HL-60/S4 treated with retinoic acid at 250 ng/mL for 4 days and 3 days (cell line): ENCODE results near the gene PDE4DIP.
"Not testable (repeated sequence)": the region's sequence is repeated elsewhere in the genome, so short reads cannot be mapped to it uniquely, and the experiment has no call there.

Source experiments
- in situ Hi-C: fragments of 300-500 bp; cut with MboI; formaldehyde crosslinking; loops from 2 replicates; pipeline ENCODE4 v1.7.0; 2022; ENCODE audit warnings: low sequenced_read_pairs

Gene PDE4DIP

GRCh38 chr1:148969126-148969525 lies 124.9 kb downstream of the PDE4DIP start:
- in situ Hi-C loops = not testable (repeated sequence)

DNA sequence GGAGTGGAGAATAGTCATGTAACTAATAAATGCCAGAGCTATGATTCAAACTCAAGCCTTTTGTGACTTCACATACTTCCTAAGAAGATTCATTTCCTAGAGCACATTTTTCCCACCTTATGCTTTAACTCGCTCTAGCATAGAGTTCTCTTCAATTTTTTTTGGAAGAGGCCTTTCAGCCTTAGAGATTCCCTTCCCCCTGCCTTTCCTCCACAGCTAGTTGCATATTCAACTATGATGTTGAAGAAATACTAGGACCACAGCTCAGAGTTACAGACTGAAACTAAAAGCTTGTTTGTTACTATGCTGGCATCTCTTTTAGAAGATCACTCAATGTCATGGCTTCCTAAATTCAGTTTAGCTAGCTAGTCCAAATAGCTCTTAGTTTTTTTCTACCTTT lies 131.2 kb downstream of the PDE4DIP start:
- in situ Hi-C loops = not testable (repeated sequence)

DNA sequence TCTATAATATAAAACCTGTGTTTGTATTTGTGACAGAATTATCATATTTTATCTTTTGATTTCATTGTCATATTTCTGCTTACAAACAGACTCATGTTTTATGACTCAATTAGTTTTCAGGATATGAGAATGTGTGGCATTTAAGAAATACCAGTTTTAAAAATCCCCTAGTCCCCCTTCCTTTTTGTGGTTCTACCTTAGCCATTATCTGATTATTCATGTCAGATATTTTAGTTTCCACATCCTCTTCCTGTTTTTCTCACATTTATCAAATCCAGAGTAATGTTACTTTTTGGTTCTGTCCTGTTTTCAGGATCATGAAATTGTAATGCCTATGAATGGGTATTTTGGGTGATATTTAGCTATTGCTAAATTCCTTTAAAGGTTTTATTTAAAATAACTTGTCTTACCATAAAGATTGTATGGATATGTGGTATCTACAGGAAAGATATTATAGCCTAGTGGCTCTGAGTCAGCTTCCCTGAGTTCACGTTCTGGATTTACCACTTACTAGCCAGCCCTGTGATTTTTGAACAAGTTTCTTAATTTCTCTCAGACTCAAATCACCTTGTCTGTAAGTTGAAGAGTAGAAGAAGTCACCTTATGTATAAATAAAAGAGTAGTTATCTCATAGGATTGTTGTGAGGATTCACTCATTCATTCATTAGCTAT lies 131.8 kb downstream of the PDE4DIP start:
- in situ Hi-C loops = not testable (repeated sequence)

- in situ Hi-C loops = not testable (repeated sequence)
Measured at GRCh38 chr1:148977785-148978184, 133.6 kb downstream of the PDE4DIP start.

- in situ Hi-C loops = not testable (repeated sequence)
Measured at GRCh38 chr1:148989378-148989777, 145.2 kb downstream of the PDE4DIP start.

- in situ Hi-C loops = not testable (repeated sequence)
Measured at GRCh38 chr1:148990233-148990788, 146.1 kb downstream of the PDE4DIP start.

- in situ Hi-C loops = not testable (repeated sequence)
Measured at GRCh38 chr1:148991818-148992217, 147.6 kb downstream of the PDE4DIP start.

DNA sequence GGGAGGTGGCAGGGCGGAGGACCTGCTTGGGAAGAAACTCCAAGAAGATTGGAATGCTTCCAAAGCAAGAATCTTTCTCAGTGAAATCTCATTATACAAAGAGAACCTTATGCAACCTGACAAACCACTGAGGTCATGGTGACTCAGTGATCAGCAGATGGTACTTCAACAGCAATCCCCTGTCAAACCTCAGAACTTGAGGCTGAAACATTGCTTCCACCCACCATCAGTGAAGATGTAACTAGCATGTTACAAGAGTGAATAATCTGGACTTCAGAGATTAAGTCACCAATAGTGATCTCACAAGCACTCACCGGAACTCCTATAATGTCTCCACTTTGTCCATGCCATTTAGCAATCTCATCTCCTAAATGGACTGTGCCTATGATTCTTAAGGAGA lies 148.1 kb downstream of the PDE4DIP start:
- in situ Hi-C loops = not testable (repeated sequence)

GRCh38 chr1:148996449-148997224 lies 152.4 kb downstream of the PDE4DIP start:
- in situ Hi-C loops = not testable (repeated sequence)

- in situ Hi-C loops = not testable (repeated sequence)
Measured at GRCh38 chr1:148997405-148997804, 153.2 kb downstream of the PDE4DIP start.

GRCh38 chr1:149002664-149003063 lies 158.4 kb downstream of the PDE4DIP start:
- in situ Hi-C loops = not testable (repeated sequence)

- in situ Hi-C loops = not testable (repeated sequence)
Measured at GRCh38 chr1:149008326-149008725, 164.1 kb downstream of the PDE4DIP start.

- in situ Hi-C loops = not testable (repeated sequence)
Measured at GRCh38 chr1:149008769-149009168, 164.5 kb downstream of the PDE4DIP start.

DNA sequence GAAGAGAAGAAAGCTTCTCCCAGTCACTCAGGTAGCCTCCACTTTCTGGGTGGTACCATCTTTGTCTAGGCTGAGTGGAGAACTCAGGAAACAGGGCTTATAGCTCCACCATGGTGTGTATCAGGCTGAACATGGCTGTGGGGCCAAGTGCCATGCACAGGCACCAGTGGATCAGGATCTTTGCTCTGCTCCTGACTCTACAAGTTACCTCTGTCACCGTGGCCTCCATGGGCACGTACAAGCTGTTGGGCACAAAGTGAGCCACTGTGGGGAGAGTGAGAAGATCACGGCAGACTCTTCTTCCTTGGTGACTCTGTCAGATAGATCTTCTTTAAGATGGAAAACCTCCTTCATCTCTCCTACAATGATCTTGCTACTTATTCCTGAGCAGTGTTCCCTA lies 165.5 kb downstream of the PDE4DIP start:
- in situ Hi-C loops = not testable (repeated sequence)

DNA sequence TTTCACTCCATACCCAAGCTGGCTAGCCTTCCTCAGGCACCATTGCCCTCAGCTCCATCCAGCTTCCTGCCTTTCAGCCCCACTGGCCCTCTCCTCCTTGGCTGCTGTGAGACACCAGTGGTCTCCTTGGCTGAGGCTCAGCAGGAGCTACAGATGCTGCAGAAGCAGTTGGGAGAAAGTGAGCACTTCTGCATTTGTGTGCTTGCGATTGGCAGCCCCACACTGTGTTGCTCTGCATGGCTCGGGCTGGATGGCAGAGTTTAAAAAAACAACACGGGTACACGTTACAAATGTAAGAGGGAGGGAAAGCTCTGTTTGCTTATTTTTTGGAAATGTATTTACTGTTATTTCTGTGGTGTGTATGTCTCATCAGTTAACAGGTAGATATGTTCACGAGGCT lies 168.4 kb downstream of the PDE4DIP start:
- in situ Hi-C loops = not testable (repeated sequence)

- in situ Hi-C loops = not testable (repeated sequence)
Measured at GRCh38 chr1:149013513-149013912, 169.3 kb downstream of the PDE4DIP start.

DNA sequence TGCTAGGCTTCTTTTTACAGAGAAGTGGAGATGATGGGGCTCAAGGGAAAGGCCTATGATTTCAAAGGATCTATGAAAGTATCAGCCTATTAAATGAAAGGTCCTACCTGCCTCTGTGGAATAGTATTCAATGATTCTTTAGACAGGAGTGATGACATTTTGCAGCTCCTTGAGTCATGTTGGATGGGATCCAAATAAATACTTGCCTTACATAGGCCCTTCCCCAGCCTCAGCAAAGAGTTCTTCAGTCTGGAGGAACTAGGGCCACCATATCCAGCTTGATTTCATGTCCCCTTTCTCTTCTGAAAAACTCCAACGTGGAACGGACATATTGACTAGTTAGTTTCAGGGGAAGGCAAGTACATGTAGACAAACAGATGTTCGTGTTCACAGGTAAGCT lies 171.3 kb downstream of the PDE4DIP start:
- in situ Hi-C loops = not testable (repeated sequence)

DNA sequence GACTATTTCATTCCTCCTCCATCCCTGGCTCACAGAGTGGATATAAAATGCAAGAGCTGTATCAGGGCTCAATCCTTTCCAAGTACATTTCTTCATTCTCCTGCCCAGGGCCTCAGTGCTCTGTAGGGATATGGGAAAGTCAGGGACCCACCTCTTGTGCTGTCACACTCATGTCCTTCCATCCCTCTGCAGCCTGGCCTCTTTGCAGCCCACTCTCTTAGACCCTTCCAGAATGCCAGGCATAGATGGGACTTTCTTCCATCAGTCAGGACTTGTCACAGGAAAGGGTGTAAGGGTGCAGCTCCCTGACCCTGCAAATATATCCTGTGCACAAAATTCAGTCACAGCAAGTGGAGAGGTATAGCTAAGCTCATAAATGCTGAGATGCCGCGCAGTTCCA lies 172.4 kb downstream of the PDE4DIP start:
- in situ Hi-C loops = not testable (repeated sequence)

DNA sequence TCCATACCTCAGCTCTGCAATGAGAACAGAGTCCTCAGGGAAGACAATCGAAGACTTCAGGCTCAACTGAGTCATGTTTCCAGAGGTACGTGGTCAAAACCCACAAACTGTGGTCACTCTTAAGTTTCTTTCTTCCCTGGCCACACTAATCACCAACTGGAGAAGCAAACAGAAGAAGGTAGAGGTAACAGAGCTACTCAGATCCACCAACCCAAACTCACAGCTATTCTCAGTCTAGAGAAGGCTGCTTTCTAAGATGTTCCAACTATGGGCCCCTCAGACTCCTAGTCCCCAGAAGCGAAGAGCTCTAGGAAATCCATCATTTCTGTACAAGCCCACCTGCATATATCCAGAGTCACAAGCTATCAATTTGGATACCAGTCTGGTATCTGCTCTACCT lies 174.3 kb downstream of the PDE4DIP start:
- in situ Hi-C loops = not testable (repeated sequence)

DNA sequence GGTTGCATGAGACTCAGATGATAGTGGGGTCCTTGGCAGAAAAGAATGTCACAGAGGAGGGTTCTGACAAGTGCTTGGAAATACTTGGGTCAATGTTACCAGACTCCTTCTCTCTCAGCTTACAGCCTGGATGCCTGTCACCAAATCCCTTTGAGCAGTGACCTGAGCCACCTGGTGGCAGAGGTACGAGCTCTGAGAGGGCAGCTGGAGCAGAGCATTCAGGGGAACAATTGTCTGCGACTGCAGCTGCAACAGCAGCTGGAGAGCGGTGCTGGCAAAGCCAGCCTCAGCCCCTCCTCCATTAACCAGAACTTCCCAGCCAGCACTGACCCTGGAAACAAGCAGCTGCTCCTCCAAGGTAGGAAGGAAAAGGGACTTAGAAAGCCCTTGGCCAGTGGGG lies 180.1 kb downstream of the PDE4DIP start:
- in situ Hi-C loops = not testable (repeated sequence)

GRCh38 chr1:149033916-149034315 lies 189.7 kb downstream of the PDE4DIP start:
- in situ Hi-C loops = not testable (repeated sequence)

GRCh38 chr1:149043056-149043455 lies 198.8 kb downstream of the PDE4DIP start:
- in situ Hi-C loops = not testable (repeated sequence)
